Measurements from ENCODE around the gene NOS3. TPM values are rescaled to one million over a fixed set of nuclear protein-coding genes. Genes with fewer than 3 reads are reported as not detected.

NOS3 gene
- total and polyA plus RNA-seq, 9 of the 15 experiments (the other 6 are each of a cell fraction or from before 2014, with no cell fraction given), result 1.1 to 121 (median 23.6) TPM

DNA sequence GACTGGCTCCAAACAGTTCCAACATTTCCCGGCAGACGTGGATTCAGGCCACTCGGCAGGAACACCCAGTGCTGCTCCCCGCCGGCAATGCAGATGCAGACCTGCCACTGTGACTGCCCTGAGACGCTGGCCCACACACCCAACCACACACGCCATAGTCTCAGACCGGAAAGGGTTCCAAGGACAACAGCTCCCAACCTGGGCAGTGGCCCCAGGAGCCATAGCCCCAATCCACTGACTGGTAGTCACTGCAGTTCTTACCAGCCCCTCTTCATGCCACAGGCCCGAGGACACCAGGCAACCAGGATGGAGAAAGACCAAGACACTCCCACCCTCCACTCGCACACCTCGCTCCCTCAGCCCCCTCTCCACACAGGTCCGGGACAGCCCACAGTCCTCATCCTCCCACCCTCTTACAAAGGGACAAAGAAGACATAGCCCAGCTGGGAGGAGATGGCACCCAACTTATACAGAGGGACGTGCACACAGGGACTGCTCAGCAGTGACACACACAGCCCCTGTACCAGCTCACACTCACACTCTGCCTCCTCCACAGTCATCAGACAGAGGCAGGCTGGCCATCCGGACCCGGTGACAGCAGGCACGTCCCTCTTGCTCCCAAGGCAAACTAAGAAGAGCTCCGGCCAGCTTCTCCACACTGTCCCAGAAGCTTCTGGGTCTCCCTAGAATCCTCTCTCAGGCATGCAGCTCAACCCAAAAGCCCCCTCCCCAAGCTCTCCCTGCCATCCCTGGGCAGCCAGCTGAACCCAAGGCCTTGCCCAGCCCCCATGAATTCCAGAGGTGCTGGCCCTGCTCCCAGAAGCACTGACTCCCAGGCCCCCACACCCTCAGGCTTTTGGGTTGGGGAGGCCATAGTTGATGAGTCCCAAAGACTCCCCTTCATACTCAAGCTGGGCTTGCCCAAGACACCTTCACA is 37.5 kb upstream of the NOS3 start:
- H3K9me3 ChIP-seq (replicated peaks; ENCODE audit: control insufficient read depth, insufficient read depth, low read depth, low read length), result no peaks in the 10 kb centered on the region
- H3K4me1 ChIP-seq (replicated peaks in 1 of 2; ENCODE audit: control insufficient read depth in 2 of 2, insufficient read depth in 2 of 2, low read length in 2 of 2), result peaks cover 60 to 97% of the 10 kb centered on the region in 2 experiments
- peaks cover 8% of the 10 kb centered on the region; the same call in 1 of the 2 replicates for H4K20me1 ChIP-seq (replicated peaks; ENCODE audit: control insufficient read depth, insufficient read depth, low read length)
- ChIA-PET CTCF (ENCODE audit: low intra/inter-chr PET ratio) (no interaction called here), POLR2A (interaction anchor here (0.6 to 3.5 kb wide), 15 partner anchors 9 to 332 kb away, joined by 3 to 19 read pairs (median 4); partner anchors contain the start of genes ABCB8 and TMUB1)
- peak overlapping the region; percentile 92 for H3K4me2 ChIP-seq (ENCODE audit: insufficient read depth, low read length)
- FAIRE-seq, result peak; percentile 57
- no peaks in the 10 kb centered on the region for H3K27me3 ChIP-seq (ENCODE audit: control insufficient read depth in 2 of 2, insufficient read depth in 2 of 2, low read length in 2 of 2)
- H3K9me1 ChIP-seq (ENCODE audit: control insufficient read depth, insufficient read depth, low read length), result peaks cover 16% of the 10 kb centered on the region
- H3K9ac ChIP-seq (ENCODE audit: insufficient read depth in 1 of 2, low read depth in 2 of 2, low read length in 2 of 2), result peak overlapping the region; percentile 90 to 98
- peak overlapping the region; percentile 86 for H3K27ac ChIP-seq (ENCODE audit: extremely low read depth, low read depth, low read length)
- intact Hi-C loops (cut with micrococcal nuclease) (no loop called here), in situ Hi-C loops (cut with MboI) (no loop called here)
- peaks cover 73% of the 10 kb centered on the region for H3K36me3 ChIP-seq (ENCODE audit: control insufficient read depth, insufficient read depth, low read length)
- BruUV-seq (replicated peaks), result no TSS peak
- peaks cover 94% of the 10 kb centered on the region for H3K79me2 ChIP-seq (ENCODE audit: control insufficient read depth, insufficient read depth, low read length)
- H3K4me3 ChIP-seq, result peak overlapping the region; percentile 91
- 9% methylated on average over 17 of the region's 17 CpGs for WGBS (ENCODE audit: insufficient coverage, low coverage, missing lambda C conversion rate)
- no peak overlapping the region for H2AFZ ChIP-seq (ENCODE audit: low read depth, low read length)
- peak in 1 of 4 experiments; percentile 55 for DNase-seq (ENCODE audit: extremely low read depth in 1 of 4, low spot score in 3 of 4)
- ATAC-seq, result peak; percentile 3
- TF ChIP-seq RREB1 (CRISPR knock-in tag; IDR thresholded peaks at IDR 0.05) (peak; percentile 68; the same call in 1 of the 2 replicates), SRSF3 (IDR thresholded peaks at IDR 0.05; ENCODE audit: insufficient read depth, low read length) (peak; percentile 80; the same call in 1 of the 2 replicates), ZNF766 (CRISPR knock-in tag; conservative IDR thresholded peaks at IDR 0.05) (0 out of 2 replicates have a peak, but pooled peaks have one; percentile 7), HDAC8 (tag; IDR thresholded peaks at IDR 0.05) (no peak), ZNF444 (CRISPR knock-in tag; IDR thresholded peaks at IDR 0.05) (no peak)
- TF ChIP-seq, protein P1, sequence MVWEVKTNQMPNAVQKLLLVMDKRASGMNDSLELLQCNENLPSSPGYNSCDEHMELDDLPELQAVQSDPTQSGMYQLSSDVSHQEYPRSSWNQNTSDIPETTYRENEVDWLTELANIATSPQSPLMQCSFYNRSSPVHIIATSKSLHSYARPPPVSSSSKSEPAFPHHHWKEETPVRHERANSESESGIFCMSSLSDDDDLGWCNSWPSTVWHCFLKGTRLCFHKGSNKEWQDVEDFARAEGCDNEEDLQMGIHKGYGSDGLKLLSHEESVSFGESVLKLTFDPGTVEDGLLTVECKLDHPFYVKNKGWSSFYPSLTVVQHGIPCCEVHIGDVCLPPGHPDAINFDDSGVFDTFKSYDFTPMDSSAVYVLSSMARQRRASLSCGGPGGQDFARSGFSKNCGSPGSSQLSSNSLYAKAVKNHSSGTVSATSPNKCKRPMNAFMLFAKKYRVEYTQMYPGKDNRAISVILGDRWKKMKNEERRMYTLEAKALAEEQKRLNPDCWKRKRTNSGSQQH (CRISPR knock-in tag; IDR thresholded peaks at IDR 0.05), result peak; percentile 59; the same call in 1 of the 2 replicates
- TF ChIP-seq, protein P2, sequence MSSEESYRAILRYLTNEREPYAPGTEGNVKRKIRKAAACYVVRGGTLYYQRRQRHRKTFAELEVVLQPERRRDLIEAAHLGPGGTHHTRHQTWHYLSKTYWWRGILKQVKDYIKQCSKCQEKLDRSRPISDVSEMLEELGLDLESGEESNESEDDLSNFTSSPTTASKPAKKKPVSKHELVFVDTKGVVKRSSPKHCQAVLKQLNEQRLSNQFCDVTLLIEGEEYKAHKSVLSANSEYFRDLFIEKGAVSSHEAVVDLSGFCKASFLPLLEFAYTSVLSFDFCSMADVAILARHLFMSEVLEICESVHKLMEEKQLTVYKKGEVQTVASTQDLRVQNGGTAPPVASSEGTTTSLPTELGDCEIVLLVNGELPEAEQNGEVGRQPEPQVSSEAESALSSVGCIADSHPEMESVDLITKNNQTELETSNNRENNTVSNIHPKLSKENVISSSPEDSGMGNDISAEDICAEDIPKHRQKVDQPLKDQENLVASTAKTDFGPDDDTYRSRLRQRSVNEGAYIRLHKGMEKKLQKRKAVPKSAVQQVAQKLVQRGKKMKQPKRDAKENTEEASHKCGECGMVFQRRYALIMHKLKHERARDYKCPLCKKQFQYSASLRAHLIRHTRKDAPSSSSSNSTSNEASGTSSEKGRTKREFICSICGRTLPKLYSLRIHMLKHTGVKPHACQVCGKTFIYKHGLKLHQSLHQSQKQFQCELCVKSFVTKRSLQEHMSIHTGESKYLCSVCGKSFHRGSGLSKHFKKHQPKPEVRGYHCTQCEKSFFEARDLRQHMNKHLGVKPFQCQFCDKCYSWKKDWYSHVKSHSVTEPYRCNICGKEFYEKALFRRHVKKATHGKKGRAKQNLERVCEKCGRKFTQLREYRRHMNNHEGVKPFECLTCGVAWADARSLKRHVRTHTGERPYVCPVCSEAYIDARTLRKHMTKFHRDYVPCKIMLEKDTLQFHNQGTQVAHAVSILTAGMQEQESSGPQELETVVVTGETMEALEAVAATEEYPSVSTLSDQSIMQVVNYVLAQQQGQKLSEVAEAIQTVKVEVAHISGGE (CRISPR knock-in tag; IDR thresholded peaks at IDR 0.05), result 0 out of 6 replicates have a peak, but pooled peaks of 1 of the 3 experiments have one; percentile 48

All from K562 (cell line).